ENCODE measurements around the gene ZXDC.

ZXDC gene

DNA sequence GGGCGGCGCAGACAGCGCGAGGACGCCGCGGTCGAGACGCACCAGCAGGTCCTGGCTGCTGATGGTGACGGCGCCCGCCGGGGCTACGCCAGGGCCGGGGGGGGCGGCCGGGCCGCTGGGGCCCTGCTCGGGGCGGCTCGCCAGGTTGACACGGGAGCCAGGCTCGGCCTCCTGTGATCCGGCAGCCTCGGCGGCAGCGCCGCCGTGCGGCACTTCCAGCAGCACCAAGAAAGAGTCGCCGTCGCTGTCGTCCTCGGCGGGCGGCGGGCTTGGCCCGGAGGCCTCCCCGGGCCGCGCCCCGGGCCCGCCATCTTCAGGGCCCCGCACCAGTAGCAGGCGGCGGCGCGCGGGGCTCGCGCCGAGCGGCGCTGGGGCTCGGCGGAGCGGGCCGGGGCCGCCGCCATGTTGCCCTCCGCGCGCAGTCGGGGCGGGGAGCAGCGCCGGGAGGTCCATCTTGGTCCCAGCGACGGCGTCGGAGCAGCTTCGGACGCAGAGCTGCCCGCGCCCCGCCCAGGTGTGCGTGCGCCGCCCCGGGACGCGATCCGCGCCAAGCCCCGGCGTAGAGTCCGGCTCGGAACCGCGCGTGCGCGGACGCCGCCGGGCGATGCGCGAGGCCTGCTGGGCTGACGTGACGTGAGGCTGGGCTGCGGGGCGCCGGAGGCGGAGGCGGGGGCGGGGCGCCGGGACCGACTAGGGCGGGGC, at the start of gene ZXDC:
ZXDC (minus strand) TSS at position 479 of the 702 bp plus-strand sequence; CDS start at position 453, 26 bp downstream.
- no peaks in the 10 kb centered on the region for H3K9me3 Mint-ChIP-seq
- H3K4me1 Mint-ChIP-seq (ENCODE audit: low read depth), result peaks cover 42% of the 10 kb centered on the region
- no peaks in the 10 kb centered on the region for H3K27me3 Mint-ChIP-seq
- intact Hi-C loops (cut with micrococcal nuclease), result loop anchor here (10.0 kb wide), 1 partner anchor 121 kb away; the partner anchor contains the start of gene KLF15
- H3K27ac Mint-ChIP-seq, result peak within 1 kb of the TSS; percentile 87
- peak within 1 kb of the TSS; percentile 80 for H3K4me3 Mint-ChIP-seq
- peaks cover 32% of the 10 kb centered on the region for H3K36me3 Mint-ChIP-seq (ENCODE audit: low read depth)

DNA sequence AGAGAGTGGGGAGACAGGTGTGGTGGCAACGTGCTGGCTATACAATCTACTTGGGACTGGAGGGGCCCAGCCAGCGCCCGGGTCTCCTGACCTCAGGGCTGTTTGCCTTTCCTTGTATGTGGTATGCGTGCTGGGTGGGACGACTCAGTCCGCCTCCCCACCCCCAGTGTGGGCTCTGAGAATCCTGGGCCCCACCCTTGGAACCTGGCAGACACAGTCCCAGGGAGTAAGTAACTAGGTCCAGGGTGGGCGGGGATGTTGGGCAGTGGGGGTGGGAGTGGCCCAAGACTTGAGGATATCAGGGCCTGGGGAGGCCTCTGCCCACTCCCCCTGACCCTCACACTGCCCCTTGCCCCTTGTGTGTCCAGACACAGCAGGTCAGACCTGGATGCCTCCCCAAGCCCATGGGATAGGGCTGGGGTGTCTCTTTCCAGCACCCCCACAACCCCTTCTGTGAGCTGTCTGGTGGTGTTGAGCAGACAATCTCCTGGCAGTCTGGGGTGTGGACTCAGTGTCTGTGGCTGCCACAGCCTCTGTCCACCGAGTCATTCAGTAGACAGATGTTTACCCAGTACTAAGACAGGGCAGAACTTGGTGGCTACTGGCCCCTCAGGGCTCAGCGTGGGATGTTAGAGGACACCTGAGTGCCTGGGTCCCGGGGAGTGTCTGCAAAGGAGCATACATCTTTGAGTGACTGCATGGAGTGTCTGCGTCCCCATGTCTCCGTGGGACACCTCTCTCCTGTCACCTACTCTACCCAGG, 49.6 kb upstream of the ZXDC start:
- intact Hi-C loops (cut with micrococcal nuclease), result loop anchor here (10.0 kb wide), 2 partner anchors 450 to 1020 kb away; no protein-coding TSS in a partner anchor

GRCh38 chr3:126524429-126524988, 48.8 kb upstream of the ZXDC start:
- intact Hi-C loops (cut with micrococcal nuclease), result loop anchor here (5.0 to 10.0 kb wide), 4 partner anchors 93 to 1020 kb away; partner anchors contain the start of gene TXNRD3
- Mint-ChIP-seq H3K9me3 (no peaks in the 10 kb centered on the region), H3K4me1 (ENCODE audit: low read depth) (peaks cover 66% of the 10 kb centered on the region), H3K27me3 (no peaks in the 10 kb centered on the region), H3K36me3 (ENCODE audit: low read depth) (peaks cover 36% of the 10 kb centered on the region), H3K4me3 (peak overlapping the region; percentile 84), H3K27ac (peak overlapping the region; percentile 97)

More for the DNA sequence above, 49.6 kb upstream of the ZXDC start:
- peaks cover 36% of the 10 kb centered on the region for H3K36me3 Mint-ChIP-seq (ENCODE audit: low read depth)
- H3K9me3 Mint-ChIP-seq, result no peaks in the 10 kb centered on the region
- H3K4me1 Mint-ChIP-seq (ENCODE audit: low read depth), result peaks cover 73% of the 10 kb centered on the region
- H3K4me3 Mint-ChIP-seq, result peak overlapping the region; percentile 84
- H3K27ac Mint-ChIP-seq, result peak overlapping the region; percentile 97
- no peaks in the 10 kb centered on the region for H3K27me3 Mint-ChIP-seq

- Mint-ChIP-seq H3K4me3 (peak within 1 kb of the TSS; percentile 84), H3K4me1 (ENCODE audit: low read depth) (peaks cover 59% of the 10 kb centered on the region), H3K9me3 (no peaks in the 10 kb centered on the region), H3K36me3 (ENCODE audit: low read depth) (peaks cover 36% of the 10 kb centered on the region), H3K27me3 (peaks cover 2% of the 10 kb centered on the region), H3K27ac (peak within 1 kb of the TSS; percentile 97)
- intact Hi-C loops (cut with micrococcal nuclease), result loop anchor here (5.0 to 10.0 kb wide), 4 partner anchors 93 to 1021 kb away; partner anchors contain the start of gene TXNRD3
Observed at GRCh38 chr3:126523745-126524428, 48.2 kb upstream of the ZXDC start, which contains the start of gene CHST13. TSS of gene CHST13 (plus strand) at chr3:126524155. CDS start at chr3:126524333, 178 bp downstream.

- peaks cover 50% of the 10 kb centered on the region for H3K4me1 Mint-ChIP-seq (ENCODE audit: low read depth)
- H3K27me3 Mint-ChIP-seq, result peaks cover 3% of the 10 kb centered on the region
- peaks cover 27% of the 10 kb centered on the region for H3K36me3 Mint-ChIP-seq (ENCODE audit: low read depth)
- no peaks in the 10 kb centered on the region for H3K9me3 Mint-ChIP-seq
- intact Hi-C loops (cut with micrococcal nuclease), result loop anchor here (5.0 to 10.0 kb wide), 4 partner anchors 95 to 1022 kb away; partner anchors contain the start of gene TXNRD3
- H3K4me3 Mint-ChIP-seq, result no peak overlapping the region
- peak overlapping the region; percentile 0 for H3K27ac Mint-ChIP-seq
Observed at GRCh38 chr3:126522363-126522788, 46.7 kb upstream of the ZXDC start.

- peaks cover 3% of the 10 kb centered on the region for H3K27me3 Mint-ChIP-seq
- no peak overlapping the region for H3K27ac Mint-ChIP-seq
- H3K4me3 Mint-ChIP-seq, result no peak overlapping the region
- no peaks in the 10 kb centered on the region for H3K9me3 Mint-ChIP-seq
- peaks cover 47% of the 10 kb centered on the region for H3K4me1 Mint-ChIP-seq (ENCODE audit: low read depth)
- peaks cover 21% of the 10 kb centered on the region for H3K36me3 Mint-ChIP-seq (ENCODE audit: low read depth)
- intact Hi-C loops (cut with micrococcal nuclease), result loop anchor here (5.0 to 10.0 kb wide), 4 partner anchors 96 to 1023 kb away; partner anchors contain the start of gene TXNRD3
Observed at GRCh38 chr3:126521122-126521891, 45.6 kb upstream of the ZXDC start.

DNA sequence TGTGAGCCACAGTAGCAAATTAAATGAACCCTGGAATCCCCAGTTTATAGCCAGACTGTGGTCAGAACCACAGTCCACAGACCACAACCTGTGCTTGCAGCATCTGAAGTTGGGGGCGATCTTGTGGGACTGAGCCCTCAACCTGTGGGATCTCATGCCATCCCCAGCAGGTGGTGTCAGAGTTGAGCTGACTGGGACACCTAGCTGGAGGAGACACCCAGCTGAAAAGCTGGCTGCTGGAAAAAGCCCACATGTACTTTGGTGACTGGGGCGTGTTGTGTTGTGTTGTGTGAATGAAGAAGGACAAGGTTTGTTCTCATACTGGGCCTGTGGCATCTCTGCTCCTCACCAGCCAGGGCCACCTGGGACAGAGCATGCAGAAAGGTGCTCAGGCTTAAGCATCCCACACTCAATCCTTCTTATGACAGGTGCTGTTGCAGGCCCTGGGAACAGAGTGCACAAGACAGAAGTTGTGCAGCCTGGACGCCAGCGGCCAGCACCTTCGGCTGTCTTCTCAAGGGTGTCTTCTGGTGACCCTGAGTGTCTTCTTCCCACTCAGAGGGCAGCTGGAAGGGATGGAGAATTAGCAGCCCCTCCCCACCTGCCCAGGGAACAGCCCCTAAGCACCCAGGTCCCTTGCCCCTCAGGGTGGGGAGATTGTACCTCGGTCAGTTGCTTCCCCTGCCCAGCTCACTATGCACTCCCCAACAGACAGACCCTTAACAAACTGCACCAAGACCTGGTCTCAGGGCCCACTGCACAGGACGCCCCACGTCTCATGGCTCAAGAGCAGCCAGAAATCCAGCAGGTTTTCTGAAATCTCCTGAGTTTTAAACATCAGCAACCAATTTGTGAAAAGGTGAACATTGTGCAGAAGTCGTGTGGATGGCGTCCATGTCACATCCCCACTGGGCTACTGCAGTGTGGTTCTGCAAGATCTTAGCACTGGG, 44.1 kb upstream of the ZXDC start:
- Mint-ChIP-seq H3K36me3 (ENCODE audit: low read depth) (peaks cover 6% of the 10 kb centered on the region), H3K9me3 (no peaks in the 10 kb centered on the region), H3K4me1 (ENCODE audit: low read depth) (peaks cover 32% of the 10 kb centered on the region), H3K4me3 (no peak overlapping the region), H3K27ac (no peak overlapping the region), H3K27me3 (peaks cover 3% of the 10 kb centered on the region)
- intact Hi-C loops (cut with micrococcal nuclease), result loop anchor here (5.0 to 10.0 kb wide), 4 partner anchors 98 to 1025 kb away; partner anchors contain the start of gene TXNRD3

DNA sequence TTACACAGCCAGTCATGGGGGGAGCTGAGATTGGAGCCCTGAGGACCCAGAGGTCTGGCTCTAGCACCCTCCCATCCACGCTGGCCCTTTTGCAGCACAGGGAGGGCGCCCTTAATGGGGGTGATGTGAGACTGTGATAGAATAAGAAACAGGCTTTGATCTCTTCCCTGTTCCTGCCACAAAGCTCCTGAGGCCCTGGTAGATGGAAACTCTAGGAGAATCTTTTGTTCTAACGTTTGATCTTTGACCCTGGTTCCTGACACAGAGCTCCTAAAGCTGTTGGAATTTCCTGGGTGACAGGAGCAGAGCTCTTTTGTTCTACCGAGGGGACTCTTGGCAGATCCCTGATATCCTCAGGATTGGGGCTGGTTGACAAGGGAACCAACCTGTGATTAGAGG, 43.1 kb upstream of the ZXDC start:
- Mint-ChIP-seq H3K27ac (no peak overlapping the region), H3K27me3 (peaks cover 3% of the 10 kb centered on the region), H3K4me3 (no peak overlapping the region), H3K36me3 (ENCODE audit: low read depth) (no peaks in the 10 kb centered on the region), H3K9me3 (no peaks in the 10 kb centered on the region), H3K4me1 (ENCODE audit: low read depth) (peaks cover 29% of the 10 kb centered on the region)
- intact Hi-C loops (cut with micrococcal nuclease), result no loop called here

GRCh38 chr3:126517986-126518778, 42.5 kb upstream of the ZXDC start:
- Mint-ChIP-seq H3K36me3 (ENCODE audit: low read depth) (no peaks in the 10 kb centered on the region), H3K27ac (no peak overlapping the region), H3K27me3 (peaks cover 3% of the 10 kb centered on the region), H3K4me1 (ENCODE audit: low read depth) (peaks cover 23% of the 10 kb centered on the region), H3K4me3 (no peak overlapping the region), H3K9me3 (no peaks in the 10 kb centered on the region)
- intact Hi-C loops (cut with micrococcal nuclease), result no loop called here

DNA sequence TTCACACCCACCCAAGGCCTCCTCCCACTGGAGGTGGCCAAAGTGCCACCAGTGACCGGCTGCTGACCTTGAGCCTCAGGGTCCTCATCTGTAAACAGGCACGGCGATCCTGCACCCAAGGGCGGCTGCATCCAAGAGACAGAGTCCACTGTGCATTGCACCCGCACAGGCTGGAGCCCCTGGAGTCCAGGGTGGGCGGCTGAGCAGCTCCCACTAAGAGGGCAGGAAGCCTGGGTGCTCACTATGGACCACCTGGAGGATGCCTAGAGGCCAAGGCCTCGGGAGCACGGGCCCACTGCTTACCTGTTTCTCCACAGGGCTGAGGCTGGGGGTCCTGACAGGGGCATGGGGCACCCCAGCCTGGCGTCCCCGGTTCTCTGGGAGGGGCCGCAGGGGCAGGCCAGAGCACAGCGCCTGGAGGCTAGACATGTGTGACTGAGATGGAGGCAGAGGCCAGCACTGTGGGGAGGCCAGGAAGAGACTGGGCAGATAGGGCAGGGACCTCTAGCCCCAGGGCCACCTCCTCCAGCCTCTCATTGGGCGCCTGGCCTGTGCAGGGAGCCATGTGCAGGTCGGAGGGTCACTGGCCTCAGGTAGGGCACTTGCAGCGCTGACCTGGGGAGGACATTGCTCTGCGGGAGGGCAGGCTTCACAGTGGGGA, 41.7 kb upstream of the ZXDC start, which contains the start of gene UROC1:
UROC1 (minus strand) TSS at position 483 of the 661 bp plus-strand sequence; CDS start at position 429, 54 bp downstream.
- Mint-ChIP-seq H3K27ac (peak within 1 kb of the TSS; percentile 39), H3K27me3 (peaks cover 3% of the 10 kb centered on the region), H3K9me3 (no peaks in the 10 kb centered on the region), H3K4me1 (ENCODE audit: low read depth) (peaks cover 18% of the 10 kb centered on the region), H3K4me3 (no peak within 1 kb of the TSS), H3K36me3 (ENCODE audit: low read depth) (no peaks in the 10 kb centered on the region)
- intact Hi-C loops (cut with micrococcal nuclease), result no loop called here

DNA sequence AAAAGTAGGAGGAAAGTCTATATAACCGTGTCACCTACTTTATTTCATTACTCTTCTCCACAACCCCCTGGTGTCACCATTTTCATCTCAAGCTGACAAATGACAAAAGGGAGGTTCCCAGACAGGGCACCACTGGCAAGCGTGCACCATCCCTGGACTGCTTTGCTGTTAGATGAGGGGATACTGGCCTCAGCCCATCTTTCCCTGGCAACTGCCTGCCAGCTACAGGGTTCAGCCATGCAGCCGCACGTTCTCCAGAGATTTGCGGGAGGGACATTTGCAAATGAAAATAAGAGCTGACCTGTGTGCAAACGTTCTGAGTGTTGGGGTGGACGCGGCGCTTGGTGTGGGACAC, 41.2 kb upstream of the ZXDC start:
- Mint-ChIP-seq H3K27ac (peak overlapping the region; percentile 39), H3K36me3 (ENCODE audit: low read depth) (no peaks in the 10 kb centered on the region), H3K27me3 (peaks cover 3% of the 10 kb centered on the region), H3K4me3 (no peak overlapping the region), H3K9me3 (no peaks in the 10 kb centered on the region), H3K4me1 (ENCODE audit: low read depth) (peaks cover 13% of the 10 kb centered on the region)
- intact Hi-C loops (cut with micrococcal nuclease), result no loop called here
